T-helper 1 cell treated with Interleukin-12 subunit alpha and Interleukin-12 subunit beta and Interleukin-4 antibody, amounts not matched to agents 30 ng/mL and 1 ng/mL, for 36 hours (primary cell): ENCODE data around the gene RALBP1. TPM values are rescaled to one million over a fixed set of nuclear protein-coding genes. Genes with fewer than 3 reads are reported as not detected.
"Not testable (repeated sequence)": the region's sequence is repeated elsewhere in the genome, so short reads cannot be mapped to it uniquely, and the experiment has no call there.

Experiments used
- intact Hi-C: fragments of 100-400 bp; cut with micrococcal nuclease; formaldehyde crosslinking; loops from one replicate; pipeline ENCODE4 v1.15.1; 2024
- total RNA-seq: library from RNA; stranded (reverse); gene quantifications from 2 replicates; pipeline ENCODE4 v1.2.3, GENCODE V29; 2022

The RALBP1 gene
- total RNA-seq = 40.1 and 41.7 TPM in 2 replicates

- intact Hi-C loops = loop anchor here (1.0 to 5.0 kb wide), 8 partner anchors 138 to 866 kb away; partner anchors contain the start of genes ANKRD12, NDUFV2, RAB12 and TWSG1
Observed at GRCh38 chr18:9474983-9475642, at the start of gene RALBP1. Gene RALBP1 (plus strand): TSS chr18:9475513. CDS start chr18:9513046, 37,533 bp downstream.

GRCh38 chr18:9426753-9427152 lies 48.6 kb upstream of the RALBP1 start:
- intact Hi-C loops = no loop called here

DNA sequence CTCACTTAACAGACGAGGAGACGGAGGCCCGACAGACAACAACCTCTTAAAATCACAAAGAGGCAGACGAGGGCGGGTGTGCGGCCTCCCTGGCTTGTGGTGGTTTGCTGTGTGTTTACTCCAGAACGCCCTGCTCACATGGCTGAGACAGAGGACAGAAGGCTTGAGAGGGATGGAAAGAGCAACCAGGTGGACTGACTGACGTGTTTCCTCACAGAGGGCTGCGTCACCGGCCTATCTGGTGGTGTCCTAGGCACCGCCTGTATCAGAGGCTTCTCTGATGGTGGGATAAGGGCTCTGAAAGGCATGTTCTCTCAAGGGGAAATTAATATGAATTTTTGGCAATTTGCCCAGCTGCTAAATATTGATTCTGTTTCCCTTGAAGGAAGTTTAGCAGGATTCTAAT lies 47.0 kb upstream of the RALBP1 start:
- intact Hi-C loops = no loop called here

- intact Hi-C loops = no loop called here
Observed at GRCh38 chr18:9428862-9429661, 46.3 kb upstream of the RALBP1 start.

DNA sequence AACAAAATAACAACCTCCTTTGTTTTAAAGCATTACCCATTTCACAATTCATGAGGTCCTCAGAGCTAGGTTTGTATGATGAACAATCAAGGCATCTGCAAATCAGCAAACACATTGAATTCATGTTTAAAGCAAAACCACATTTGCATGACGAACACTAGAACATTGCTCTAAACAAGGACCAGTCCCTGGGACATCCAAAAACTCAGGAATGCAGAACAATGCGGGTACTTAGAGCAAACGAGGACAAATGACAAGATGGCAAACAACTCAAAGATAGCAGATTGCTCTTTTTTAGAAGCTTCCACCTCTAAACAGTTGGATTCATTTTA lies 45.7 kb upstream of the RALBP1 start:
- intact Hi-C loops = no loop called here

DNA sequence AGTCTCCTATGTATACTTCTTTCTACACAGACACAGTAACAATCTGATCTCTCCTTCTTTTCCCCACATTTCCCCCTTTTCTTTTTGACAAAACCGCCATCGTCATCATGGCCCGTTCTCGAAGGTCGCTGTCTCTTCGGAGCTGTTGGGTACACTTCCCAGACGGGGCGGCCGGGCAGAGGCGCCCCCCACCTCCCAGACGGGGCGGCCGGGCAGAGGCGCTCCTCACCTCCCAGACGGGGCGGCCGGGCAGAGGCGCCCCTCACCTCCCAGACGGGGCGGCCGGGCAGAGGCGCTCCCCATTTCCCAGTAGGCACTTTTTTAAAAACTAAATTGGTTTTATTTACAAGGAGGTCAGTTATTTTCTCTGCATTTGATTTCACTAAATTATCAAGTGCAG lies 45.0 kb upstream of the RALBP1 start:
- intact Hi-C loops = not testable (repeated sequence)

DNA sequence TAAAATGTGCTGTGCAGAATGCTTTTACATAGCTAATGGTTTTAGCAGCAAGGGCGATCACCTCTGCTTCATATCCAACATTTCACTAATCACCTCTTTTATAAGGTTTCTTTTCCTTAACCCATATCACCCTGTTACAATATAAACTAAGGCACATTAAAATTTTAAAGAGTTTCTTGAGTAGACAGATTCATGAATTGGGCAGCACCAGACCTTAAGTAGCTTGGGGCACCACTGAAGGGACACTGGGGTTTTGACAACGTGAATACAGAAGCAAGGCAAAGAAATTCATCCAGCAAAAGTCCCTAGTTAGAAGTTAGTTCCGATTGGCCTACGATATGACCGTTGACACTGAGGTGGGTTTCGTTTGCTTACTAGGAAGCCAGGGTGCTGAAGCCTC lies 44.0 kb upstream of the RALBP1 start:
- intact Hi-C loops = no loop called here

GRCh38 chr18:9433122-9433521 lies 42.2 kb upstream of the RALBP1 start:
- intact Hi-C loops = not testable (repeated sequence)

- intact Hi-C loops = no loop called here
Observed at GRCh38 chr18:9433671-9434121, 41.6 kb upstream of the RALBP1 start.

DNA sequence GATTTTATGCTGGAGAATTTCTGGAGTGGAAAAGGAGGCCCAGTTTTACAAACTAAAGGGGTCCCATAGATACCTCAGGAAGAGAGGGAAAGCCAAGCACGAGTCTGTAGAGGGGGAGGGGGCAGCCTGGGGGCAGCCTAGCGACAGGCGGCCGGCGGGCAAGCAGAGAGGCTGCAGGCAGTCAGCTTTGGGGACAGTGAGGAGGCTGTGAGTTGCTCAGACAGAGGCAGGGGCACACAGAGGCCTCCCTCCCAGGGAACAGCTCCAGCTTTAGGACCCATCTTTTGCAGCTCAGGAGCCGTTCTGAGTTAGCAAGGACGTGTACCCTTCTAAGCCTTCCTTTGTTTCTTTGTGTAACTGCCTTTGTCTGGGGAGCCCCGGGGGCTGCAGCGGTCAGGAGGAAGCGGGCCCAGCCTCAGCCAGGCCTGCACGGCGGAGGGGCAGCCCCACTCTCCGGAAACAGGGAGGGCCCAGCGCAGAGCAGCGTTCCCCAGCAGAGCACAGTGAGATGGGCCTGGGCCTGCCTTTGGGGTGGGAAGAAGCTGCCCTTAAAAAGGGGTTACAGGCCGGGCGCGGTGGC lies 41.1 kb upstream of the RALBP1 start:
- intact Hi-C loops = no loop called here

- intact Hi-C loops = no loop called here
Observed at GRCh38 chr18:9435041-9435440, 40.3 kb upstream of the RALBP1 start.

- intact Hi-C loops = no loop called here
Observed at GRCh38 chr18:9436206-9436929, 38.9 kb upstream of the RALBP1 start.

GRCh38 chr18:9437021-9437437 lies 38.3 kb upstream of the RALBP1 start:
- intact Hi-C loops = no loop called here

DNA sequence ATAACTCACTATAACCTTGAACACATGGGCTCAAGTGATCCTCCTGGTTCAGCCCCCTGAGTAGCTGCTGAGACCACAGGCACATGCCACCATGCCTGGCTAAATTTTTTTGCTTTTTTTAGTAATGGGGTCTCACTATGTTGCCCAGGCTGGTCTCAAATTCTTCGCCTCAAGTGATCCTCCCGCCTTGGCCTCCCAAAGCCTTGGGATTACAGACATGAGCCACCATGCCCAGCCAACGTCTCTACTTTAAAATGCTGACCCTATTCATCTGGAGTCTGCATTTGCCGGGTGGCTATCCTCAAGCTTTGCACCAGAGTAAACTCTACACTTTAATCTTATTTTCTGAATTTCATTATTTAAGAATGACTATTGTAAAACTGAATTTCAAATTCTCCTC lies 37.6 kb upstream of the RALBP1 start:
- intact Hi-C loops = no loop called here

GRCh38 chr18:9441061-9441460 lies 34.3 kb upstream of the RALBP1 start:
- intact Hi-C loops = no loop called here

GRCh38 chr18:9444549-9444948 lies 30.8 kb upstream of the RALBP1 start:
- intact Hi-C loops = no loop called here

DNA sequence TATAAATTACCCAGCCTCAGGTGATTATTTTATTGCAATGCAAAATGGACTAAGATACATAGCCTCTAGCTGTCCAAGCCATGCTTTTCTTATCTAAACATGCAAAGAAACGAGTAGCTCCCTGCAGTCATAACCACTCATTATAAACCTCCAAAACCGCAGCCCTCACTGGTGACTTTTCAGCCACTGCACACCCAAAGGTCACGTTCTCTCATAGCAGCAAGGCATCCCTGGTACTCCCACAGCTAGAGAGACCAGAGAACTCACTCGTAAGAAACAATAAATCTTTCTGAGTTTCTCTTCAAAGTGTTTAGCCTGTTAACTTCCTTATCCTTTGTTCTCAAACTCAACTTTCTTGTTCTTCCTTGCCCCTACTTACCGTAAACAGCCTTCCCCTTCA lies 28.5 kb upstream of the RALBP1 start:
- intact Hi-C loops = no loop called here

DNA sequence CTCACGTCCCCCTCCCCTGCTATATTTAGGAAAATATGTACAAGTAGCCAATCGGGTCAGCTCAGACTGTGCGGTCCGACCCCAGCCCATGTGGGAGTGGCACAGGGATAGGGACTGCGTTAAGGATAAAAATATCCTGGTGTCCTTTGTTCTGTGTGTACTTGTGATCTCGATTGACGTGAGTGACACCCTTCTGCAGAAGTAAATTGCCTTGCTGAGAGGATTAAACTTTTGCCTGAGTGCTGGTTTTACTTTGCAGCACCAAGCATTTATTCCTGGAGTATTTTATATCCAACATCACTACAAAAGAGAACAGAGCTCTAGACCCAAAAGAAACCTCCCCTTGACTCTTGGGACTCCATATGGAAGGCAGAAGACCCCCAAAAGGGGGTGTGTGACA lies 28.0 kb upstream of the RALBP1 start:
- intact Hi-C loops = no loop called here

DNA sequence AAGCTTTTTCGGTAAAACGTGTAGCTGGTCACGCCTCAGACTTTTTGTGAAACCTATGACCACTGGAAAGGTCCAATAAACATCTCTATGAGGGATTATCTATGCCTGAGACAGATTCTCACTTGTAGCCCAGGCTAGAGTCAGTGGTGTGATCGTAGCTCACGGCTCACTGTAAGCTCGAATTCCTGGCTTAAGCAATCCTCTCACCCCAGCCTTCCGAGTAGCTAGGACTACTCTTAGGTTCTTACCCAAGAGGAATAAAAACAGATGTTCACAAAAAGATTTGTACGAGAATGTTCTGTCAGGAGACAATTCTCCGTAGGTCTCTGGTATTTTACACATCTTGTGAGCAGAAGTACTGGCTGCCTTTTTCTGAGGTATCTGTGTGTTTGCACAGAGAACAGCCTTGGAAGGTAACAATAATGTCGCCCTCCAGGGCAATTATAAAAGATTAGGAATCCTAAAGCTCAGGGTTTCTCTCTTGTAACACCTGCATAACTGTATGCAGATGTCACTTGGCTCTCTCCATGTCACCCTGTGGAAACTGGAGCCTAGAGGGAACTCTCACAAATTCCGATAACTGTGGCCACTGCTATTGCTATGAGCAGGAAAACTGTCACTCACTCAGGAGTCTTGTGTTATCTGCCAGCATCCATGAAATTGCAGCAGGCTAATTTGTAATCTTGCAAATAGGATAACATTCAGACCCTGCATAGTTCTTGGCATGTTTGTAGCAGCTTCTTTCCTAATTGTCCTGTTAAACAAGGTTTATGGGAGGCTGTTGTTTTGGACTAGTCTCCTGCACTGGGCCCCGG lies 25.5 kb upstream of the RALBP1 start:
- intact Hi-C loops = no loop called here

- intact Hi-C loops = not testable (repeated sequence)
Observed at GRCh38 chr18:9450920-9451319, 24.4 kb upstream of the RALBP1 start.

DNA sequence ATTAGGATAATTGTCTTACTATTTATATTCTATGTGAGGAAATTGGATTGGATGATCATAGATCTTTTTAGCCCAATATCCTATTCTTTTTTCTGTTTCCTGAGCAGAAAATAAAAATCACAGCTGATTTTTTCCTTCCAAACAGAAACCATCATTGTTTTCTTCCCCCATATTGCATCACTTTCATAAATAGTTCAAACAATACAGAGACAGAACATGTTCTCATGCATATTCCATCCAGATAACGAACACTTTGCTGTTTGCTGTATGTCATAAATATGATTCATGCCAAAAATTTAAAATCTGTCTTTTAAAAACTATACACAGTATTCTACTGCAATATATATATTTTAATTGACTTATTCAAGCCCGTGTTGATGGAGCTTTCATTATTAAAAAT lies 22.0 kb upstream of the RALBP1 start:
- intact Hi-C loops = no loop called here
